Calu3 (cell line): ENCODE results near the gene ANAPC1. TPM values are rescaled to one million over a fixed set of nuclear protein-coding genes. Genes with fewer than 3 reads are reported as not detected.
"Not testable (repeated sequence)": the region's sequence is repeated elsewhere in the genome, so short reads cannot be mapped to it uniquely, and the experiment has no call there.

Source experiments
- BruUV-seq: library from RNA; stranded (reverse); fragments of 400-500 nt; replicated peaks from 2 replicates; lab custom pipeline; 2021; lab: Mats Ljungman, UMichigan
- CTCF ChIA-PET: fragments of 300-600 bp; sonication (Branson Sonifier 250); formaldehyde crosslinking; loops from one replicate; lab custom pipeline; 2022; ENCODE audit warnings: antibody characterized with exemption; lab: Charles Lee
- DNase-seq: peaks from one replicate; pipeline ENCODE4 v3.0.0; 2022
- H3K27ac Mint-ChIP-seq: one replicate; pipeline ENCODE4 v1.8.0; 2022; ENCODE audit warnings: mixed read lengths; ENCODE audit not compliant: unreplicated experiment
- H3K27me3 Mint-ChIP-seq: one replicate; pipeline ENCODE4 v1.8.0; 2022; ENCODE audit warnings: mixed read lengths; ENCODE audit not compliant: unreplicated experiment
- H3K36me3 Mint-ChIP-seq: one replicate; pipeline ENCODE4 v1.8.0; 2022; ENCODE audit warnings: mild to moderate bottlenecking, moderate library complexity, mixed read lengths; ENCODE audit not compliant: insufficient read depth, unreplicated experiment
- H3K4me1 Mint-ChIP-seq: one replicate; pipeline ENCODE4 v1.8.0; 2022; ENCODE audit warnings: mild to moderate bottlenecking, low read depth, mixed read lengths; ENCODE audit not compliant: unreplicated experiment
- H3K4me3 Mint-ChIP-seq: one replicate; pipeline ENCODE4 v1.8.0; 2022; ENCODE audit warnings: mild to moderate bottlenecking, low read depth, moderate library complexity, mixed read lengths; ENCODE audit not compliant: unreplicated experiment
- H3K9me3 Mint-ChIP-seq: one replicate; pipeline ENCODE4 v1.8.0; 2022; ENCODE audit warnings: low read depth, mixed read lengths; ENCODE audit not compliant: unreplicated experiment
- intact Hi-C: fragments of 100-400 bp; cut with micrococcal nuclease; formaldehyde crosslinking; loops from one replicate; pipeline ENCODE4 v1.10.0; 2022; ENCODE audit not compliant: unreplicated experiment
- total RNA-seq: library from RNA; stranded (reverse); gene quantifications from 2 replicates; pipeline ENCODE4 v1.2.3, GENCODE V29; 2022

ANAPC1 gene
- total RNA-seq, 1 experiment from 2014 or later, result 64.5 TPM

DNA sequence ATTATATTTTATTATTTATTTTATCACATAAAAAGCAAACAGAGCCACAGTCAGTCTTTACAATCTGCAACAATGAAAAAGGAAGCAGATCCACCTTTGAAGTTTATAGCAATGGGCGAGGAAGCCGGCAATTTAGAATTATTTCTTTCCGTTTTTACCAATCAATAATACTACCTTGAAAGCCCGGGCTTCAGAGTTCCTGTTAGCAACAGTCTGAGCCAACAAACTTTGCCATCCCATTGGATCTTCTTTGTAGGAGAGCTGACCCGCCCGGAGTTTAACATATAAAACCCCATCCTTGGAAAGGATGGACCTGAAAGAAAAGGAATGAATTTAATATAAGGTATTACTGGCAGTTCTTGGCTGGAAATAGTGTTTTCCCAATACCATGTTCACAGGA lies 101.8 kb downstream of the ANAPC1 start:
- intact Hi-C loops, H3K4me3 Mint-ChIP-seq, H3K36me3 Mint-ChIP-seq, DNase-seq, H3K27me3 Mint-ChIP-seq, CTCF ChIA-PET, BruUV-seq, H3K27ac Mint-ChIP-seq, H3K9me3 Mint-ChIP-seq, H3K4me1 Mint-ChIP-seq: not testable (repeated sequence)

DNA sequence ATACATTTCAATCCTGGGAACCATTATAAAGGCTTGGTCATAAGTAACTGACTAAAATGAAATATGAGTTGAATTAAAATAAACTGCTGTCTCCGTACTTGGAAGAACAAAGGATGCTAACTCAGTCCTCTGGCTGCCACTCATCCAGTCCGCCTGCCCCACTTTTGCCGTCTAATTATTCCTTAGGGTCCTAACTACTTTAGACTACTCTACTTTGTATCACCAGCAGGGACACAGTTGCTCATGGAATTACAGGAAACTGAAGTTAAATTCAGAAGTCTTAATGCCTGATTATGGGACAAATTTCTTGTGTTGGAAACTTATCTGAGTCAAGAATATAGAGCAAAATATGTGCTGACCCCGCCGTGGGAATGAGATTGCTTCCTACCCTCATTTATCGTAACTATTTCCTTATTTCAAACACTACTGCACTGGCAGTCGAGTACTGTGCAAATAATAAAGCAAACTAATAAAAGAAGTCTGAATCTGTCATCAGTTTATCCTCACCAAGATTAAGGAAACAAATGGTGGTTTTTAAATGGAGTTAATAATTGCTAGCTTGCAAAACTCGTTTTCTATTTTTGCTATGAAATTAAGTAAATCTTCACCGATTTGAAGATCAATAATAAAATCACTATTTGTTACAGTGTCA lies 102.4 kb downstream of the ANAPC1 start:
- H3K36me3 Mint-ChIP-seq, CTCF ChIA-PET, intact Hi-C loops, H3K27ac Mint-ChIP-seq, H3K27me3 Mint-ChIP-seq, H3K9me3 Mint-ChIP-seq, BruUV-seq, H3K4me1 Mint-ChIP-seq: not testable (repeated sequence)
- H3K4me3 Mint-ChIP-seq, result peak overlapping the region; percentile 49
- DNase-seq, result peak; percentile 26

DNA sequence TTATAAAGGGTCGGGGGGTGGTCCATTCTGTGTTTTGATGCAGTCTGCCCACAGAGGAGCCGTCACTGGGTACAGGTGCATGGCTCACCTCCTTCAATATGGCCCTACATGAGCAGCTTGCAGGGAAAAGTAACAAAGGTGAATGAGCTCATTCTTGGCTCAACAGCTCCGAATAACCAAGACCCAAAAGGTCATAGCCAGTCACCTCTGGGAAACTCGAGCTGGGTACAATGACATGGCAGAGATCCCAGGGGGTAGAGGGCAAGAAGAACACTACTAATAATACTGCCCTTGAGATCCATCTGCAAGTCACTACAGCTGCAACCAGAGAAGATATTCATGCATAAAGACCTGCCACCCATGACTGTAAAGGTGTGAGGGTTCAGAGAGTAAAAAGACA lies 106.8 kb downstream of the ANAPC1 start:
- H3K4me1 Mint-ChIP-seq, H3K4me3 Mint-ChIP-seq, H3K36me3 Mint-ChIP-seq, intact Hi-C loops, DNase-seq, BruUV-seq, H3K9me3 Mint-ChIP-seq, CTCF ChIA-PET, H3K27ac Mint-ChIP-seq, H3K27me3 Mint-ChIP-seq: not testable (repeated sequence)

DNA sequence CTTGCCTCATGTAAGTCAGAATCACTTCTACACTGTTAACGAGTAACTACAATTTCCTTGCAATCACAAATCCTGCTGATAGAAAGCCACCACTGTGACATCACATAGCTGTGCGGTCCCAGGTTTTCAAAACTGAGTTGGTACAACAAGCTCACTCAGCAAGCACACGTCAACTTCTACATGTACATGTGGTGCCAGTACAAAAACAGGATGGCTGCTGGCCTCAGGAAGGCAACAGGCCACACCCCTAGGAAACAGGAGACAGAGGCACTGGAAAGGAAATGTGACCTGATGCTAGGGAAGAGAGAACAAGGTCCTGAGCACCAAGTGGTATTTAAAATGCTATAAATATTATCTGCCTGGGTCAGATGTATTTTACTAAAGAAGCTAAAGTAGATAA lies 107.7 kb downstream of the ANAPC1 start:
- H3K27ac Mint-ChIP-seq, BruUV-seq: not testable (repeated sequence)

DNA sequence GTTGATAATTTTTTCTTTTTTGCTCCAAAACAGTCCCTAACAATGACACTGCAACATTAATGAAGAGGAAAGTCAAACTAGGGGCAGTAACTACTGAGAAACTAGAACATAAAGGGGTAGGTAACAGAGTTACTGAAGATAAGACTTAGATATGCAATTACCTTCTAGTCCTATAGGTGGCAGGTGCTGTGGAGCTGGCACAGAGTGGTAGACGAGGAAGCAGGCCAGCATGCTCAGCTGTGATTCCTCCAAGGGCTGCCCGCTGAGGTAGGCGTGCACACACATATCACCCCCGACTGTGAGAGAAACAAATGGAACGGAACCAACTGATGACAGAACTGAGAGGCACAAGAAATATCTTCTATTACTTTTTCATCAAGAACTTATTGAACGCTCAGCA lies 111.8 kb downstream of the ANAPC1 start:
- H3K4me3 Mint-ChIP-seq, BruUV-seq, H3K9me3 Mint-ChIP-seq, H3K27me3 Mint-ChIP-seq, DNase-seq, CTCF ChIA-PET, intact Hi-C loops, H3K4me1 Mint-ChIP-seq, H3K27ac Mint-ChIP-seq: not testable (repeated sequence)
- peaks cover 12% of the 10 kb centered on the region for H3K36me3 Mint-ChIP-seq

More for the DNA sequence above, 107.7 kb downstream of the ANAPC1 start:
- H3K36me3 Mint-ChIP-seq, DNase-seq, H3K4me3 Mint-ChIP-seq, intact Hi-C loops, CTCF ChIA-PET, H3K4me1 Mint-ChIP-seq, H3K9me3 Mint-ChIP-seq, H3K27me3 Mint-ChIP-seq: not testable (repeated sequence)

DNA sequence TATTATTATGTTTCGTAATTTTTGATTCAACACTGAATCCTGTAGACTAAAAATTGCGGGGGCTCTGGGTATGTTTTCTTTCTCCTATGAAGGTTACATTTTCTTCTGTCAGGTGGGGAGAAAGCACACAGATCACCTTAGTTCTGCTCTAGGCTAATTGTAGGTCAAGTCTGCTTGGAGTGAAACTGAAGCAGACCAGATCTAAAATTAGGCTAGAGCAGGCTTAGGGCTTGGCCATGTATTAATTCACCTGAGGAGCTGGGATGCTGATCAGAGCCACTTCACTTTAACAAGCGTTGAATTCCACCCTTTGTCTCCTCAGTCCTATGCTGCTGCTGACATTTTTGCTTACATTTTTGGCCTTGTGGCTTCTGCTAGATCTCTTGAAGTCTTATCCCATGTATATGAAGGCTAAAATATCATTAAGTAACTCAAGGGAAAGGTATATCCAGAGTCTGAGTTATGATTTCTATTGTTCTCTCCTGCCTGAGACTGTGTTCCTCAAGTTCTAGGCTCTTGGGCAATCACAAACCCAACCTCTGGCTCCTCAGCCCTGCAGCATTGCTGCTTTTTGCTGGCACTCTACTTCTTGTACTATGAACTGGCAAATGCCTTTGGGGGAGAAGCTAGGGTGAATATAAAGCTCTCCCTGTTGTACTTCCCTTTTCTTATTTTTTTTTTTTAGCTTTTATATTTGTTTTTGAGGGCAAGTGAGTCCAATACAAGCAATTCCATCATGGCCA lies 112.9 kb downstream of the ANAPC1 start:
- H3K4me3 Mint-ChIP-seq, H3K4me1 Mint-ChIP-seq, H3K9me3 Mint-ChIP-seq, BruUV-seq, CTCF ChIA-PET, DNase-seq, H3K27me3 Mint-ChIP-seq, intact Hi-C loops, H3K27ac Mint-ChIP-seq: not testable (repeated sequence)
- H3K36me3 Mint-ChIP-seq, result peaks cover 12% of the 10 kb centered on the region

DNA sequence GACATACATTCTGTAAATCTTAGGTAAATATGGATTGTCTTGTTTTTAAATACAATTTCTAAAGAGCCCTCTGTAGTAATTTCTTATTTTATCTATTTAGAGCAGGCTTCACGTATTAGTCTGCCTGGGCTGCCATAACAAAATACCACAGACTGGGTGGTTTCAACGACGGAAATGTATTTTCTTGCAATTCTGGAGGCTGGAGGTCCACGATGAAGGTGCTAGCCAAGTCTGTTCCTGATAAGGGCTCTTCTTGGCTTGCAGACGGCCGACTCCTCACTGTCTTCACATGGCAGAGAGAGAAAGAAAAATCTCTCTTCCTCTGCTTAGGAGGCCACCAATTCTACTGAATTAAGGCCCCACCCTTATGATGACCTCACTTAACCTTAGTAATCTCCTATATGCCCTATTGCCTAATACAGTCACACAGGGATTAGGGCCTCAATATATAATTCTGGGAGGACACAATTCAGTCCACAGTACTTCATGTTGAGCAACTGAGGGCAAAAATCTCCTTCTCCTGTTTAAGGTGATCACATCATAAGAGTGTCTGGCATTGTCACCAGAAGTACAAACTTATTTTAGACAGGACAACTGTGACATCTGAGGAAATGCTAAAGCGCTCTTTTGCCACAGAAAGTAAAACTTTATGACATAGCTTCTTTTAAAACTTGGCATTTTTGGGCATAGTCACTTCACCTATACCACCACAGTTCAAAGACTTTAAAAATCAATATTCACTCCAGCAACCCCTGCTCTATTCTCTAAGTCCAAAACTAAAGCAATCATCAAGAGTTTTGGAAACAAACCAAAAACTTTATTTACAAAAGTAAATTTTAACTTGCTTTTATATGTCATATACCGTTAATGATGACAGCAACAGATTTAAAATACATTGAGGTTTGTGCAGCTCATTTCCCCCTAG lies 115.5 kb downstream of the ANAPC1 start:
- H3K4me1 Mint-ChIP-seq, H3K4me3 Mint-ChIP-seq, H3K27ac Mint-ChIP-seq, H3K9me3 Mint-ChIP-seq, DNase-seq, H3K27me3 Mint-ChIP-seq, intact Hi-C loops, BruUV-seq, H3K36me3 Mint-ChIP-seq, CTCF ChIA-PET: not testable (repeated sequence)

DNA sequence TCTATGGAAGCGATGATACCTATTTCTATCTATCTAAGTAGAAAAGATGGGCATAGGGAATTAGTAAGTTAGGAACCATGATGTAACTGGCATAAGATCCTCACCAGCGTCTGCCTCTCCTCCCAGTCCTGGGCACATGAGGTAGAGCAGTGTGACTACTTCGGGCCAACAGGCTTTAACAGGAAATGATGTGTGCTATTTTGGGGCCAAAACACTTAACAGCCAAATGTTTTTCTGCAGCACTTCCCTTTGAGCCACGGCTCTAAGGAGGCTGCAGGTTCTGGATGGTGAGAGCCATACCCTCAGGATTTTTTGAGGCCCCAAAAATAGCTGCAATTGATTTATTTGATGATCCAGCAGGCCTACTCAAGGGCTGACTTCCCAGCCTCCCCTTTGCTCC lies 116.9 kb downstream of the ANAPC1 start:
- H3K27ac Mint-ChIP-seq, intact Hi-C loops, CTCF ChIA-PET, H3K4me1 Mint-ChIP-seq, H3K9me3 Mint-ChIP-seq, H3K36me3 Mint-ChIP-seq, H3K27me3 Mint-ChIP-seq, BruUV-seq, H3K4me3 Mint-ChIP-seq, DNase-seq: not testable (repeated sequence)

DNA sequence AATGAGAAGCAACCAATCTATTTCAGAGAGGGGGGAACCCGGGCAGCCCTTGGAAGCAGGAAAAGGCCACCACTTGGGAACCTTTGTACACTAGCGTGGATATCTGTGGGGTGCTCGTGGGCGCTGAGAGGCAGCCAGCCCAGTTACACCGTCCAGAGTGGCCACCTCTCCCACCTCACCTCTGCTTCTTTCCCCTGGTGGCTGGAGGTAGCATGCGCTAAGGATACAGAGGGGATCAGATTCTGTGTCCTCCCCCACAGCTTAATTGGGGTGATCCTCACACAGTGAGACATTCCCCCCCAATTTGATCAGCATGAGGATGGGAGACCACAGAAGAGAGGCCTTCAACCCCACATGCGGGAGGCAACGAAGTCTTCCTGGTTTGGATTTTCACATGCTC lies 117.7 kb downstream of the ANAPC1 start:
- H3K36me3 Mint-ChIP-seq, H3K27me3 Mint-ChIP-seq, DNase-seq, H3K4me3 Mint-ChIP-seq, H3K4me1 Mint-ChIP-seq, H3K9me3 Mint-ChIP-seq, H3K27ac Mint-ChIP-seq, BruUV-seq, CTCF ChIA-PET, intact Hi-C loops: not testable (repeated sequence)
